Type B pancreatic cell (in vitro differentiated cells): ENCODE measurements around the gene CYB5R4. TPM values are rescaled to one million over a fixed set of nuclear protein-coding genes. Genes with fewer than 3 reads are reported as not detected.
A peak's percentile ranks its signal among the peaks of the same experiment; 100 is the strongest.

Experiments used
- DNase-seq: peaks from one replicate; pipeline ENCODE4 v3.0.0; 2021; ENCODE audit warnings: mixed read lengths; ENCODE audit not compliant: unreplicated experiment; ENCODE audit errors: extremely low spot score
- H3K27ac Mint-ChIP-seq: 2 replicates; pipeline ENCODE4 v1.8.0; 2021; ENCODE audit warnings: mild to moderate bottlenecking, mixed read lengths
- H3K27me3 Mint-ChIP-seq: 2 replicates; pipeline ENCODE4 v1.8.0; 2021; ENCODE audit warnings: mixed read lengths
- H3K36me3 Mint-ChIP-seq: 2 replicates; pipeline ENCODE4 v1.8.0; 2021; ENCODE audit warnings: mixed read lengths
- H3K4me1 Mint-ChIP-seq: one replicate; pipeline ENCODE4 v1.8.0; 2021; ENCODE audit warnings: mixed read lengths; ENCODE audit not compliant: unreplicated experiment
- H3K4me3 Mint-ChIP-seq: 2 replicates; pipeline ENCODE4 v1.8.0; 2021; ENCODE audit warnings: mild to moderate bottlenecking, mixed read lengths
- H3K9me3 Mint-ChIP-seq: 2 replicates; pipeline ENCODE4 v1.8.0; 2021; ENCODE audit warnings: mixed read lengths
- CTCF ChIP-seq: fragments of 200-600 bp; sonication (generic); conservative IDR thresholded peaks from 2 replicates; pipeline ENCODE4 v1.5.0; 2021; ENCODE audit warnings: antibody characterized with exemption, mild to moderate bottlenecking
- total RNA-seq: library from RNA; stranded (reverse); gene quantifications from 2 replicates; pipeline ENCODE4 v1.2.1, GENCODE V29; 2021; ENCODE audit warnings: low replicate concordance

CYB5R4 gene
- total RNA-seq, 1 donor from 2014 or later, result 9.0 TPM

DNA sequence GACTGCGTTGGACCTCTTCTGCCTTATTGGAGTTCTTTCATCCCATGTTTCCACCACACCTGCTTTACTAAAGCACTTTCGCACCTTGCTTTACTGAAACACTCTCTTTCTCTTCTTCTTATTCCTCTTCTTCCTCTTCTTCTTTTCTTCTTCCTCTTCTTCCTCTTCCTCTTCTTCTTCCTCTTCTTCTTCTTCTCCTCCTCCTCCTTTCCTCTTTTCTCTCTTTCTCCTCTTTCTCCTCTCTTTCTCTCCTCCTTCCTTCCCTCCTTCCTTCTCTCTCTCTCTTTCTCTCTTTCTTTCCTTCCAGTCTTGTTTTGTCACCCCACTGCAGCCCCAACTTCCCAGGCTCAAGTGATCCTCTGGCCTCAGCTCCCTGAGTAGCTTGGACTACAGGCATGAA, 10.4 kb upstream of the CYB5R4 start:
- Mint-ChIP-seq H3K36me3 (no peaks in the 10 kb centered on the region), H3K4me1 (peaks cover 2% of the 10 kb centered on the region), H3K4me3 (no peak overlapping the region), H3K27ac (no peak overlapping the region), H3K9me3 (no peaks in the 10 kb centered on the region), H3K27me3 (peaks cover 66% of the 10 kb centered on the region)
- no peak for TF ChIP-seq CTCF
- DNase-seq, result no peak

DNA sequence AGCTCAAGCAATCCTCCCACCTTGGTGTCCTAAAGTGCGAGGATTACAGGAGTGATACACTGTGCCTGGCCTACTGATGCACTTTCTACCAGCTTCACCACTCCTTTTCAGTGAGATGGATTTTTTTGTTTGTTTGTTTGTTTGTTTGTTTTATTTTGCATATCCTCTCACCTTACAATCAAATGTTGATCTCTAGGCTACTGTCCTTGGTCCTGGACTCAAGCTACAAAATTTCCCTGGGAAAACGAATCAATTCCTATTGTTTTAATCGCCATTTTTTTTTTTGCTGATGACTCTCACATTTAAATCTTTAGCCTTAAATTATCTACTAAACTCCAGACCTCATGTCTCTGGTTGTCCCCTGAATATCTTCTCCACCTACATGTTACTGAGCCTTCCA, 9.9 kb upstream of the CYB5R4 start:
- H3K27me3 Mint-ChIP-seq, result peaks cover 71% of the 10 kb centered on the region
- no peak overlapping the region for H3K27ac Mint-ChIP-seq
- no peaks in the 10 kb centered on the region for H3K36me3 Mint-ChIP-seq
- peaks cover 4% of the 10 kb centered on the region for H3K4me1 Mint-ChIP-seq
- DNase-seq, result no peak
- H3K4me3 Mint-ChIP-seq, result no peak overlapping the region
- no peaks in the 10 kb centered on the region for H3K9me3 Mint-ChIP-seq
- TF ChIP-seq CTCF, result no peak

- no peak for DNase-seq
- Mint-ChIP-seq H3K27me3 (peaks cover 87% of the 10 kb centered on the region), H3K36me3 (no peaks in the 10 kb centered on the region), H3K4me3 (peak overlapping the region; percentile 86), H3K27ac (no peak overlapping the region), H3K4me1 (peaks cover 4% of the 10 kb centered on the region), H3K9me3 (no peaks in the 10 kb centered on the region)
- no peak for TF ChIP-seq CTCF
Observed at GRCh38 chr6:83852528-83853177, 6.8 kb upstream of the CYB5R4 start.

- Mint-ChIP-seq H3K4me1 (peaks cover 4% of the 10 kb centered on the region), H3K4me3 (peak within 1 kb of the TSS; percentile 86), H3K36me3 (no peaks in the 10 kb centered on the region), H3K27ac (no peak within 1 kb of the TSS), H3K9me3 (no peaks in the 10 kb centered on the region), H3K27me3 (peaks cover 83% of the 10 kb centered on the region)
- no peak for DNase-seq
- no peak for TF ChIP-seq CTCF
Observed at GRCh38 chr6:83853178-83854000, 6.1 kb upstream of the CYB5R4 start, which contains the start of gene RIPPLY2. RIPPLY2 (plus strand) TSS chr6:83853360; CDS start chr6:83853417, 57 bp downstream.

GRCh38 chr6:83854001-83854501, 5.4 kb upstream of the CYB5R4 start:
- Mint-ChIP-seq H3K4me1 (peaks cover 5% of the 10 kb centered on the region), H3K4me3 (peak overlapping the region; percentile 86), H3K36me3 (no peaks in the 10 kb centered on the region), H3K9me3 (no peaks in the 10 kb centered on the region), H3K27me3 (peaks cover 77% of the 10 kb centered on the region), H3K27ac (no peak overlapping the region)
- no peak for TF ChIP-seq CTCF
- DNase-seq, result no peak
